HepG2 (cell line): ENCODE measurements around the gene CYB5D1. TPM values are rescaled to one million over a fixed set of nuclear protein-coding genes. Genes with fewer than 3 reads are reported as not detected.
A peak's percentile ranks its signal among the peaks of the same experiment; 100 is the strongest.

Source experiments
- CHD2 ChIP-seq: IDR thresholded peaks from 2 replicates; pipeline ENCODE4 v1.6.1; 2011; ENCODE audit warnings: low read depth, low read length, improper control_type of control experiment
- HDAC2 ChIP-seq: sonication (generic); formaldehyde crosslinking; IDR thresholded peaks from 2 replicates; pipeline ENCODE4 v1.4.0; 2020; ENCODE audit warnings: missing genetic modification reagents
- KMT2B ChIP-seq: IDR thresholded peaks from 2 replicates; pipeline ENCODE4 v1.6.1; 2016; ENCODE audit warnings: missing genetic modification reagents, missing compliant biosample characterization
- MAZ ChIP-seq, 2 experiments: sonication (generic) in 1 of 2; formaldehyde crosslinking in 1 of 2; IDR thresholded peaks; 2 replicates each; pipeline versions ENCODE4 v1.5.0 to v1.6.1; 2012 to 2020; ENCODE audit warnings: low read depth in 2 of 2, mild to moderate bottlenecking in 2 of 2, borderline replicate concordance in 1 of 2, improper control_type of control experiment in 1 of 2, low read length in 1 of 2, missing genetic modification reagents in 1 of 2, moderate library complexity in 1 of 2
- NAIF1 ChIP-seq: sonication (generic); formaldehyde crosslinking; IDR thresholded peaks from 2 replicates; pipeline ENCODE4 v1.5.0; 2020; ENCODE audit warnings: mild to moderate bottlenecking, missing genetic modification reagents, borderline replicate concordance
- NFYC ChIP-seq: IDR thresholded peaks from 2 replicates; pipeline ENCODE4 v1.6.1; 2016; ENCODE audit warnings: missing genetic modification reagents, missing compliant biosample characterization
- ZNF12 ChIP-seq: sonication (generic); formaldehyde crosslinking; IDR thresholded peaks from 2 replicates; pipeline ENCODE4 v1.5.0; 2020; ENCODE audit warnings: missing genetic modification reagents
- ZNF274 ChIP-seq: sonication (generic); formaldehyde crosslinking; IDR thresholded peaks from 2 replicates; pipeline ENCODE4 v1.5.1; 2020; ENCODE audit warnings: mild to moderate bottlenecking, missing genetic modification reagents
- ZNF354B ChIP-seq: sonication (generic); formaldehyde crosslinking; IDR thresholded peaks from 2 replicates; pipeline ENCODE4 v1.8.0; 2022; ENCODE audit warnings: mild to moderate bottlenecking, missing genetic modification reagents
- ZNF746 ChIP-seq: sonication (generic); formaldehyde crosslinking; IDR thresholded peaks from 2 replicates; pipeline ENCODE4 v1.8.0; 2022; ENCODE audit warnings: mild to moderate bottlenecking, missing genetic modification reagents
- ZSCAN31 ChIP-seq: sonication (generic); formaldehyde crosslinking; IDR thresholded peaks from 2 replicates; pipeline ENCODE4 v1.5.0; 2020; ENCODE audit warnings: low read depth, mild to moderate bottlenecking, missing genetic modification reagents
- polyA plus RNA-seq, 8 experiments: library from polyadenylated mRNA; depleted of rRNA in 3 of 8; stranded (reverse) in 7 of 8; unstranded in 1 of 8; fragments of >200 nt; fragmentation: Illumina TruSeq in 4 of 8; extraction: Trizol in 4 of 8; gene quantifications; 2 replicates each; pipeline versions ENCODE4 v1.2.1 to v1.2.3, GENCODE V29; 2011 to 2016; ENCODE audit warnings: low read depth in 4 of 8, missing spikeins in 1 of 8, mixed read lengths in 1 of 8; ENCODE audit not compliant: insufficient read depth in 1 of 8
- total RNA-seq, 5 experiments: library from RNA; depleted of rRNA; stranded (reverse); fragments of >200 nt; fragmentation: Illumina TruSeq; extraction: Trizol; gene quantifications; 2 replicates each; pipeline ENCODE4 v1.2.3, GENCODE V29; 2016; ENCODE audit warnings: low read depth in 1 of 5
- TF ChIP-seq, protein P1 (sequence below): sonication (generic); formaldehyde crosslinking; IDR thresholded peaks from 2 replicates; pipeline ENCODE4 v1.4.0; 2020; ENCODE audit warnings: missing genetic modification reagents, borderline replicate concordance
- TF ChIP-seq, protein P2 (sequence below): sonication (generic); formaldehyde crosslinking; IDR thresholded peaks from one replicate; pipeline ENCODE4 v1.5.1; 2020; ENCODE audit warnings: mild to moderate bottlenecking, missing genetic modification reagents; ENCODE audit errors: not compliant biosample characterization
- TF ChIP-seq, protein P3 (sequence below): sonication (generic); formaldehyde crosslinking; IDR thresholded peaks from 2 replicates; pipeline ENCODE4 v1.8.1; 2023; ENCODE audit warnings: mild to moderate bottlenecking, moderate library complexity, missing genetic modification reagents

Gene CYB5D1
- total and polyA plus RNA-seq, 2 of the 13 experiments (the other 11 are each of a cell fraction or from before 2014, with no cell fraction given) = 8.9 to 17.0 TPM

DNA sequence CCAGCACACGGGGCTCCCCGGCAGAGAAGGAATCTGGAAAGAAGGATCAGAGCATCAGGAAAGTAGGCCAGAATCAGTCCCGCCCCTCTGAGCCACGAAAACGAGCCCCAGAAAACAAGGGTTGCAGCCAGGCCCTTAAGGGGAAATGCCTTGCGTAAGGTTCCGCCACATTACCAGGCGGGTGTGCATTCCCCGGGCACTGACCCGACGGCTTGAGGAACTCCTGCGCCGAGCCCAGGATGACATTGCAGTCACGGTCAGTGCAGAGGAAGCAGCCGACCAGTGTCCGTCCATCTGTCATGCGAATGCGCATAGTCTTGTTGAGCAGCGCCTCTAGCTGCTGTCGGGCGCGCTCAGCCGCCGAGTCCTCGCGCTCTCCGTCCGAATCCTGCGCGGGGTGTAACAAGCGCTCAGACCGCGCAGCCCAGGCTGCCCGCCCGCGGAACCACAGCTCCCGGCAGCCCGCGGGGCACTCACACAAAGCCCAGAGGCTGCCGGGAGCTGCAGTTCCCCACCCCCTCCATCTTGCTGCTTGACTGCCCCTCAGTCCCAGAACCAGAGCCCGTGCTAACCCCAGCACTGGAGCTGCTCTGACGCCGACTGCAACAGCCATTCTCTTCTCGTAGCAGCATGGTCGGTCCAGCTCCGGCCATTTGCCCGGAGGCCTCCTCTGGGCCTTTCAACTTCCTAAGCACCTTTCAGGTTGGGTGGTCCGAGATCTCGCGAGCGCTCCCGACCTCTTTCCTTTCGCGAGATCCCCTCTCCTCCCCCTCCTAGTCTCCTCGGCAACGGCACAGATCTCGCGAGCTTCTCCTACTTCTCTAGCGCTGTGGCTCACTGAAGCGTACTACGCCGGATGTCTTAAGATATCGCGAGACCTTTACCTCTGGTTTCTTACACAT lies 741 bp upstream of the CYB5D1 start, which contains the start of gene NAA38 (continued):
- TF ChIP-seq ZSCAN31 (CRISPR knock-in tag) (peak; percentile 65; the same call in 1 of the 2 replicates), ZNF12 (CRISPR knock-in tag) (0 out of 2 replicates have a peak, but pooled peaks have one; percentile 3), ZNF746 (CRISPR knock-in tag) (no peak), ZNF274 (CRISPR knock-in tag) (no peak), KMT2B (CRISPR knock-in tag) (no peak; the same call in 1 of the 2 replicates), CHD2 (peak; percentile 97), MAZ (IDR thresholded peaks at IDR 0.05; ENCODE audit: borderline replicate concordance, low read depth, low read length) (no peak), MAZ (CRISPR knock-in tag; IDR thresholded peaks at IDR 0.05; ENCODE audit: low read depth) (peak; percentile 49), ZNF354B (no peak), HDAC2 (CRISPR knock-in tag) (peak; percentile 50; the same call in 1 of the 2 replicates), NAIF1 (CRISPR knock-in tag) (no peak), NFYC (0 out of 2 replicates have a peak, but pooled peaks have one; percentile 4)
- TF ChIP-seq, protein P1, sequence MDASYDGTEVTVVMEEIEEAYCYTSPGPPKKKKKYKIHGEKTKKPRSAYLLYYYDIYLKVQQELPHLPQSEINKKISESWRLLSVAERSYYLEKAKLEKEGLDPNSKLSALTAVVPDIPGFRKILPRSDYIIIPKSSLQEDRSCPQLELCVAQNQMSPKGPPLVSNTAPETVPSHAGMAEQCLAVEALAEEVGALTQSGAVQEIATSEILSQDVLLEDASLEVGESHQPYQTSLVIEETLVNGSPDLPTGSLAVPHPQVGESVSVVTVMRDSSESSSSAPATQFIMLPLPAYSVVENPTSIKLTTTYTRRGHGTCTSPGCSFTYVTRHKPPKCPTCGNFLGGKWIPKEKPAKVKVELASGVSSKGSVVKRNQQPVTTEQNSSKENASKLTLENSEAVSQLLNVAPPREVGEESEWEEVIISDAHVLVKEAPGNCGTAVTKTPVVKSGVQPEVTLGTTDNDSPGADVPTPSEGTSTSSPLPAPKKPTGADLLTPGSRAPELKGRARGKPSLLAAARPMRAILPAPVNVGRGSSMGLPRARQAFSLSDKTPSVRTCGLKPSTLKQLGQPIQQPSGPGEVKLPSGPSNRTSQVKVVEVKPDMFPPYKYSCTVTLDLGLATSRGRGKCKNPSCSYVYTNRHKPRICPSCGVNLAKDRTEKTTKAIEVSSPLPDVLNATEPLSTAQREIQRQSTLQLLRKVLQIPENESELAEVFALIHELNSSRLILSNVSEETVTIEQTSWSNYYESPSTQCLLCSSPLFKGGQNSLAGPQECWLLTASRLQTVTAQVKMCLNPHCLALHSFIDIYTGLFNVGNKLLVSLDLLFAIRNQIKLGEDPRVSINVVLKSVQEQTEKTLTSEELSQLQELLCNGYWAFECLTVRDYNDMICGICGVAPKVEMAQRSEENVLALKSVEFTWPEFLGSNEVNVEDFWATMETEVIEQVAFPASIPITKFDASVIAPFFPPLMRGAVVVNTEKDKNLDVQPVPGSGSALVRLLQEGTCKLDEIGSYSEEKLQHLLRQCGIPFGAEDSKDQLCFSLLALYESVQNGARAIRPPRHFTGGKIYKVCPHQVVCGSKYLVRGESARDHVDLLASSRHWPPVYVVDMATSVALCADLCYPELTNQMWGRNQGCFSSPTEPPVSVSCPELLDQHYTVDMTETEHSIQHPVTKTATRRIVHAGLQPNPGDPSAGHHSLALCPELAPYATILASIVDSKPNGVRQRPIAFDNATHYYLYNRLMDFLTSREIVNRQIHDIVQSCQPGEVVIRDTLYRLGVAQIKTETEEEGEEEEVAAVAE (CRISPR knock-in tag) = peak; percentile 69; the same call in 1 of the 2 replicates
- TF ChIP-seq, protein P2, sequence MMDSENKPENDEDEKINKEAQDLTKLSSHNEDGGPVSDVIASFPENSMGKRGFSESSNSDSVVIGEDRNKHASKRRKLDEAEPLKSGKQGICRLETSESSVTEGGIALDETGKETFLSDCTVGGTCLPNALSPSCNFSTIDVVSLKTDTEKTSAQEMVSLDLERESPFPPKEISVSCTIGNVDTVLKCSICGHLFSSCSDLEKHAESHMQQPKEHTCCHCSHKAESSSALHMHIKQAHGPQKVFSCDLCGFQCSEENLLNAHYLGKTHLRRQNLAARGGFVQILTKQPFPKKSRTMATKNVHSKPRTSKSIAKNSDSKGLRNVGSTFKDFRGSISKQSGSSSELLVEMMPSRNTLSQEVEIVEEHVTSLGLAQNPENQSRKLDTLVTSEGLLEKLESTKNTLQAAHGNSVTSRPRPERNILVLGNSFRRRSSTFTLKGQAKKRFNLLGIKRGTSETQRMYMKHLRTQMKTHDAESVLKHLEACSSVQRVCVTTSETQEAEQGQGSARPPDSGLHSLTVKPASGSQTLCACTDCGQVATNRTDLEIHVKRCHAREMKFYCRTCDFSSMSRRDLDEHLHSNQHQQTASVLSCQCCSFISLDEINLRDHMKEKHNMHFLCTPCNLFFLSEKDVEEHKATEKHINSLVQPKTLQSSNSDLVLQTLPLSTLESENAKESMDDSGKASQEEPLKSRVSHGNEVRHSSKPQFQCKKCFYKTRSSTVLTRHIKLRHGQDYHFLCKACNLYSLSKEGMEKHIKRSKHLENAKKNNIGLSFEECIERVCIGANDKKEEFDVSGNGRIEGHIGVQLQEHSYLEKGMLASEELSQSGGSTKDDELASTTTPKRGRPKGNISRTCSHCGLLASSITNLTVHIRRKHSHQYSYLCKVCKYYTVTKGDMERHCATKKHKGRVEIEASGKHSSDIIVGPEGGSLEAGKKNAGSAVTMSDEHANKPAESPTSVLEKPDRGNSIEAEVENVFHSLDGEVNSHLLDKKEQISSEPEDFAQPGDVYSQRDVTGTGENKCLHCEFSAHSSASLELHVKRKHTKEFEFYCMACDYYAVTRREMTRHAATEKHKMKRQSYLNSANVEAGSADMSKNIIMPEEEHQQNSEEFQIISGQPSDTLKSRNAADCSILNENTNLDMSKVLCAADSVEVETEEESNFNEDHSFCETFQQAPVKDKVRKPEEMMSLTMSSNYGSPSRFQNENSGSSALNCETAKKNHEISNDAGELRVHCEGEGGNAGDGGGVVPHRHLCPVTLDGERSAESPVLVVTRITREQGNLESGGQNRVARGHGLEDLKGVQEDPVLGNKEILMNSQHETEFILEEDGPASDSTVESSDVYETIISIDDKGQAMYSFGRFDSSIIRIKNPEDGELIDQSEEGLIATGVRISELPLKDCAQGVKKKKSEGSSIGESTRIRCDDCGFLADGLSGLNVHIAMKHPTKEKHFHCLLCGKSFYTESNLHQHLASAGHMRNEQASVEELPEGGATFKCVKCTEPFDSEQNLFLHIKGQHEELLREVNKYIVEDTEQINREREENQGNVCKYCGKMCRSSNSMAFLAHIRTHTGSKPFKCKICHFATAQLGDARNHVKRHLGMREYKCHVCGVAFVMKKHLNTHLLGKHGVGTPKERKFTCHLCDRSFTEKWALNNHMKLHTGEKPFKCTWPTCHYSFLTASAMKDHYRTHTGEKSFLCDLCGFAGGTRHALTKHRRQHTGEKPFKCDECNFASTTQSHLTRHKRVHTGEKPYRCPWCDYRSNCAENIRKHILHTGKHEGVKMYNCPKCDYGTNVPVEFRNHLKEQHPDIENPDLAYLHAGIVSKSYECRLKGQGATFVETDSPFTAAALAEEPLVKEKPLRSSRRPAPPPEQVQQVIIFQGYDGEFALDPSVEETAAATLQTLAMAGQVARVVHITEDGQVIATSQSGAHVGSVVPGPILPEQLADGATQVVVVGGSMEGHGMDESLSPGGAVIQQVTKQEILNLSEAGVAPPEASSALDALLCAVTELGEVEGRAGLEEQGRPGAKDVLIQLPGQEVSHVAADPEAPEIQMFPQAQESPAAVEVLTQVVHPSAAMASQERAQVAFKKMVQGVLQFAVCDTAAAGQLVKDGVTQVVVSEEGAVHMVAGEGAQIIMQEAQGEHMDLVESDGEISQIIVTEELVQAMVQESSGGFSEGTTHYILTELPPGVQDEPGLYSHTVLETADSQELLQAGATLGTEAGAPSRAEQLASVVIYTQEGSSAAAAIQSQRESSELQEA (CRISPR knock-in tag) = peak; percentile 33
- TF ChIP-seq, protein P3, sequence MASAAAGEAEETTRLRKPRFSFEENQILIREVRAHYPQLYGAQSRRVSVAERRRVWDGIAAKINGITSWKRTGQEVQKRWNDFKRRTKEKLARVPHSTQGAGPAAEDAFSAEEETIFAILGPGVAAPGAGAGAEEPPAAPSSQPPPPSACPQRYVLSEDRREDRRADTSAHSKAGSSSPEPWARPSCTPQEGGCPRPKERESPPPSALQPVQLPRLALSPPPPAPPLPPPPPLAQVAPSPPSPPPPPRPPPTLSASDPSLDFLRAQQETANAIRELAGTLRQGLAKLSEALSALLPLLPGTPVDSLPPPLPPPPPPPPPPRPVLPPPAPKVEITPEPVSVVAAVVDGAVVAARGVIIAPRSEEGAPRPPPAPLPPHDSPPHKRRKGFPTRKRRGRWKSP = peak; percentile 88
